HK-2 (cell line): ENCODE data around the gene GRM7.

Source experiments
- DNase-seq: peaks from one replicate; pipeline ENCODE4 v3.0.0-alpha.2; 2018; ENCODE audit not compliant: unreplicated experiment

GRM7 gene

GRCh38 chr3:7720649-7721297, 859.9 kb downstream of the GRM7 start:
- no peak for DNase-seq

GRCh38 chr3:7721869-7722268, 861.0 kb downstream of the GRM7 start:
- no peak for DNase-seq

- no peak for DNase-seq
Observed at GRCh38 chr3:7728566-7729519, 867.9 kb downstream of the GRM7 start.

GRCh38 chr3:7733933-7734332, 873.0 kb downstream of the GRM7 start:
- no peak for DNase-seq

- no peak for DNase-seq
Observed at GRCh38 chr3:7734456-7734855, 873.5 kb downstream of the GRM7 start.

GRCh38 chr3:7737263-7737662, 876.3 kb downstream of the GRM7 start:
- no peak for DNase-seq

- DNase-seq, result no peak
Observed at GRCh38 chr3:7739754-7740153, 878.8 kb downstream of the GRM7 start.

GRCh38 chr3:7740458-7740857, 879.5 kb downstream of the GRM7 start:
- no peak for DNase-seq

GRCh38 chr3:7744850-7745249, 883.9 kb downstream of the GRM7 start:
- no peak for DNase-seq

GRCh38 chr3:7745711-7746110, 884.8 kb downstream of the GRM7 start:
- DNase-seq, result no peak

- DNase-seq, result no peak
Observed at GRCh38 chr3:7749931-7750695, 889.2 kb downstream of the GRM7 start.

- no peak for DNase-seq
Observed at GRCh38 chr3:7752005-7752404, 891.1 kb downstream of the GRM7 start.

GRCh38 chr3:7754653-7755441, 893.9 kb downstream of the GRM7 start:
- no peak for DNase-seq

GRCh38 chr3:7759630-7760029, 898.7 kb downstream of the GRM7 start:
- no peak for DNase-seq

- DNase-seq, result no peak
Observed at GRCh38 chr3:7760718-7761117, 899.8 kb downstream of the GRM7 start.

- DNase-seq, result no peak
Observed at GRCh38 chr3:7764115-7764514, 903.2 kb downstream of the GRM7 start.

GRCh38 chr3:7766530-7766929, 905.6 kb downstream of the GRM7 start:
- DNase-seq, result no peak

- no peak for DNase-seq
Observed at GRCh38 chr3:7779331-7779730, 918.4 kb downstream of the GRM7 start.

GRCh38 chr3:7781395-7781794, 920.5 kb downstream of the GRM7 start:
- no peak for DNase-seq

- no peak for DNase-seq
Observed at GRCh38 chr3:7787871-7788828, 927.2 kb downstream of the GRM7 start.
